Stimulated activated CD8-positive, alpha-beta memory T cell treated with anti-CD3 and anti-CD28 coated beads, Interleukin-2, amount 100 ng/mL, for 48 hours (primary cell): ENCODE results near the gene JAM2.
"Not testable (repeated sequence)": the region's sequence is repeated elsewhere in the genome, so short reads cannot be mapped to it uniquely, and the experiment has no call there.

Experiments
- DNase-seq, 2 donors: peaks; one replicate each; pipeline ENCODE4 v3.0.0-alpha.2; 2020; ENCODE audit warnings: low read depth in 2 of 2

The JAM2 gene, protein sequence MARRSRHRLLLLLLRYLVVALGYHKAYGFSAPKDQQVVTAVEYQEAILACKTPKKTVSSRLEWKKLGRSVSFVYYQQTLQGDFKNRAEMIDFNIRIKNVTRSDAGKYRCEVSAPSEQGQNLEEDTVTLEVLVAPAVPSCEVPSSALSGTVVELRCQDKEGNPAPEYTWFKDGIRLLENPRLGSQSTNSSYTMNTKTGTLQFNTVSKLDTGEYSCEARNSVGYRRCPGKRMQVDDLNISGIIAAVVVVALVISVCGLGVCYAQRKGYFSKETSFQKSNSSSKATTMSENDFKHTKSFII

DNA sequence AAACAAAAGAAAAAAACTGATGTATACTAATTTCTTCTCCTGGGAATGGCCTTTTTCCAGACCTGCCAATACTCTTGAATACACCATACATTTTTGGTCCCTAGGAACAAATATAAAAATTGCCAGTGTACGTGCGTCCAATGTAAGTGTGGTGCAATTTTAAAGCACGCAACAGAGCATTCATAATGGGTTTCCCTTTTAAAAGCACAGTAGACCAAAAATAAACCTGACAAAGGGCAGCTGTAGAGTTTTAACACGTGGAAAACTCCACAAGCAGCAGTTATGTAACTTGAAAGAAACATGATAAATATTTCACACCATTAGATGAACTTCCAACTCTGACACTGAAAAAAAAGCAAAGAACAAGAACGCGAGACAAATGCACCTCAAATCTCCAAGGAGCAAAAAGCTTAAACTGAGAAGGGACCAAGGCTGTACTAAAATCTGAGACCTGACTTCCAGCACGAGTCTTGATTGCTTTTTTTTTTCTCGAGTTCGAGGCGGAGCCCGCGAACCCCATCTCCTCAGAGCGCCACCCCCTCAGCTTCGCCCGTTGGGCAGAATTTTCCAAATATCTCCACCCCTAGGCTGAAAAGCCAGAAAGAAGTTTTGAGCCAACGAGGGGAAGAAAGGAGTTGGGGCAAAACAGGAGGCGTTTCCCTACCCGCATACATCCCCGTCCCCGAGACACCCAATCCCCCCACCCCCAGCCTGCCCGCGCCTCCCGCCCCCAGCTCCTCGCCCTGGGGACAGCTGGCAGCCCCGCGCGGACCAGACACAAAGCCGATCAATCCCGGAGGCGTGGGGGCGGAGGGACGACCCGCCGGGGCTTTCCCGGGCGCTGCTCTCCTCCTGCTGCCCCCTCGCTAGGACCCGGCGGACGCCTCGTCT is at the start of gene JAM2:
TSS of gene JAM2 (plus strand) at position 599 of the 891 bp plus-strand sequence. CDS start 564 bp downstream, outside the sequence.
- peak; percentile 22 to 28 for DNase-seq

DNA sequence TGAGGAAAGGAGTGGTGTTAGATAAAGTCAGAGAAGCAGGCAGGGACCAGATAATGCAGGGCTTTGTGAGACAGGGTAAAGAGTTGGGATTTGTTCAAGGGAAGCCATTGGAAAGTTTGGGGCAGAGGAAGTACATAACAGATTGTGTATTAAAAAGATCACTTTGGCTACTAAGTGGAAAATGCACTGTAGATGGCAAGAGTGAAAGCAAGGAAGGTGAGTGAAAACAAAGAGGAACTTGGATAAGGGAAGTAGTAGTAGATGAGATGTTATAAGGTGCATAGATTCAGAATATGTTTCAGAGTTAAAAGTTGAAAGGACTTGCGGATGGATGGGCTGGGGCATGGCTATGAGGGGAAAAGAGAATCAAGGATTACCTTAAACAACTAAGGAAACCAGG is 49.2 kb upstream of the JAM2 start:
- no peak for DNase-seq

DNA sequence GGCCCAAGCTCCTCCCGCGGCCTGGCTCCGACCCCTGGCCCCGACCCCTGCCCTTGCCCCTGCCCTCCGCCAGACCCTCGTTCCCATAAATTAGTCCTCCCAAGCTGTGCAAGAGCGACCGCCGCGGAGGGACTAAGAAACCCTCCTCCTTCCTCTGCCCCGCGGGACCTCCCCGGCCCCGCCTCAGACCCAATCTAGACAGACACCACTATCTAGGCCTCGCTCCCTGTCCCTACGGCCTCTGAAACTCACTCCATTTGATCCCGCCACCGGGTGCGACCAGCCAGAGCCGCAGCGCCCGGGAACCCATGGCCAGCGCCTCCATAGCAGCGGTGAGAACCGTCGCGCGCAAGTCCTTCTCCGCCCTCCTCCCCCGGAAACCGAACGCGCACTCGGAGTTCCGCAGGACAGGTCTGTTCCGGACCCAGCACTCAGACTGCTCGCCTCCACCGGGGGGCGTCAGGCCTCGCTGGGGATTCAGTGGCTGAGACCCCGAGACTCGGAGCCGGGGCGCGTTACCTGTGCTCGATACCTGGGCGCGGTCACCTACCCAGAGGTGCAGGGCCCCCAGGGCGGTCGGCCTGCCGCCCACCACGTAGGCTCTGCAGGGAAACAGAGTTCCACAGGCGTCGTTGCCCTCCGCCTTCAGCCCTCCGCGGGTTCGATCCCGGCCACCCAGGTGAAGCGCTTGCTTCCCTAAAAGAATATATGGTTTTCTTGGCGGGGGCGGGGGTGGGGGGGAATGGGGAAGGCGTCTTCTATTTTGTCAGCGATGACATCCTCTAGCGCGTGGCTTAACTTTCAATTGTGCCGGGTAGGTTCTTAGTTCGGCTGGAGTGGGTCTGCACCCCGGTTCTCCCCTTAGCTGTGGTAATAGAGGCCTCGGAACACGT is 31.7 kb upstream of the JAM2 start, which contains the start of gene MRPL39:
TSS of gene MRPL39 (minus strand) at position 331 of the 893 bp plus-strand sequence. CDS start at position 325, 6 bp downstream.
- peak; percentile 83 to 87 for DNase-seq

DNA sequence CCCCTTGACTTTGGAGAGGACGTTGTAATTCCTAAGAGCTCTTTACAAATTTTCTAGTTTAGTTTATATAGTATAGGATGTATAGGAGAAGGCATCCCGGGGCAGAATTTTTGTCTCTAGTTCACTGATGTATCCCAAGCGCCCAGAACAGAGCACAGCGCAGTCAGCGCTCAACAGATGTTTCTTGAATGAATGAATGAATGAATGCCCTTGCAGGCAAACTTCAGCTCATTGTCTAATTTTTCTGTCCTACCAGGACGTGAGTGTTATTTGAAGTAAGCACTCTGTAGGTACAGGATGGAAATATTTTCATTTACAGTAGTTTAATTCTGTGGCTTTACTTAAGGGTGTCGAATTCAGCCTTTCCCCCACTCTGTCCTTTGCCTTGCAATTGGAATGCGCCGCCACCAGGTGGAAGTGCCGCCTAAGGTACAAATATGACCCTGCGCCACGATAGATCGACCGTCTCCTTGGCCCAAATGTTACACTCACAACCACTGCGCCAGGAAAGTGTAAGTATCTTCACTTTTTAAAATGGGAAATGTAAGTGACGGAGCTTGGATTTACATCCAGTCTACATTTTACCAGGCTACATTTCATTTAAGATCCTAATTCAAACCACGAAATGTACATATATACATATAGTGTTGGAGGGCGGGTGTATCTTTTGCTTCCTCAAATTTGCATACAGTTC is 30.9 kb upstream of the JAM2 start:
- DNase-seq, result peak; percentile 42 to 65

DNA sequence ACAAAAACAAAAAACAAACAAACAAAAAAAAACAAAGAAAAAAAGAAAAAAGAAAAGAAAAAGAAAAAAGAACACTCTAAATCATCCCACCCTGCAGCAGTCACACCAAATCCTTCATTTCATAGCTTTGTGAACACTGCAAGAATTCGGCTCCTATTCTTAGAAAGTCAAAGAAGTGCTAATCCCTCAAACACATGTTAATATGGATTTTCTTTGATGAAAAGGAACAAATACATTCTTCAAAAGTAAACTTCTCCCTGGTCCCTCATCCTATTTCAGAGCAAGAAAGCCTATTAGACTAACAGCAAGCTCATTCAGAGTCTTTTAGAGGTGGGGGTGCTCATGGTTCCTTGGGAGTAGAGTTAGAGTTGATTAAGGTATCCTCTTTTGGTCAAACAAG is 24.6 kb upstream of the JAM2 start:
- DNase-seq, result no peak

DNA sequence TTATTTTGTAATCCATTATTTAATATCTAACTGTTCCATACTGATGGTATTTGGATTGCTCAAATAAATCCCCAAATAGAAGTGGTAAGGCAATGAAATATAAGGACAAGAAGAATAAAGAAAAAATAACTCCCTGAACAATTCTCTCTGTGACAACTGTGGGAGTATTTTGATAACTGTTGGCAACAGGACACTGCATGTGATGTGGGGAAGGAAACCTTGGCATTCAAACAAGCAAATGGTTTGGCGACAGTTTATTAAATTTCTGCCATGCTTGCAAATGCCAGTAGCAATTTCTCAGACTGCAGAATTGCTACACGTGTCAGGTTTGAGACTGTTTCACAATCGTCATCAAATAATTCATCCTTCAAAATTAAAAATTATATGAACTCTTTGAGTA is 23.2 kb upstream of the JAM2 start:
- DNase-seq, result no peak

DNA sequence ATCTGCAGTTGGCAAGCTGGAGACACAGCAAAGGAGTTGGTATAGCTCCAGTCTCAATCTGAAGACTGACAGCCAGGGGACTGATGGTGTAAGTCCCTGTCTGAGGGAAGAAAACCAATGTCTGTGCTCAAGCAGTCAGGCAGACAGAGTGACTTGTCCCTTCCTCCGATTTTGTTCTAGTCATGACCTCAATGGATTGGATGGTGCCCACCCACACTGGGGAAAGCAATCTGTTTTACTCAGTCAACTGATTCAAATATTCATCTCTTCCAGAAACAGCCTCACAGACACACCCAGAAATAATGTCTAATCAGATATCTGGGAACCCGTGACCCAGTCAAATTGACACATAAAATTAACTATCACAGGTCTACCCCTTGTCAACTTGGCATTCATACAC is 19.9 kb upstream of the JAM2 start:
- no peak for DNase-seq

DNA sequence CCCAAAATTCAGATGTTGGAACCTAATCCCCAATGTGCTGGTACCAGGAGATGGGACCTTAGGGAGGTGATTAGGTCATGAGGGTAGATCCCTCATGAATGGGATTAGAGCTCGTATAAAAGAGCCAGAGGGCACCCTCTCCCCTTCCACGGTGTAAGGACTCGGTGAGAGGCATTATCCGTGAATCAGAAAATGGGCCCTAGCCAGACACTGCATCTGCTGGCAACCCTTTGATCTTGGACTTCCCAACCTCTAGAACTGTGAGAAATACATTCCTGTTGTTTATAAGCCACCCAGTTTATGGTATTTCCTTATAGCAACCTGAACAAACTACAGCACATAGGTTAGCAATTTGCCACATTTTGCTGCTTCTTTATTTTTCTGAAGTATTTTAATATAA is 14.5 kb upstream of the JAM2 start:
- no peak for DNase-seq

DNA sequence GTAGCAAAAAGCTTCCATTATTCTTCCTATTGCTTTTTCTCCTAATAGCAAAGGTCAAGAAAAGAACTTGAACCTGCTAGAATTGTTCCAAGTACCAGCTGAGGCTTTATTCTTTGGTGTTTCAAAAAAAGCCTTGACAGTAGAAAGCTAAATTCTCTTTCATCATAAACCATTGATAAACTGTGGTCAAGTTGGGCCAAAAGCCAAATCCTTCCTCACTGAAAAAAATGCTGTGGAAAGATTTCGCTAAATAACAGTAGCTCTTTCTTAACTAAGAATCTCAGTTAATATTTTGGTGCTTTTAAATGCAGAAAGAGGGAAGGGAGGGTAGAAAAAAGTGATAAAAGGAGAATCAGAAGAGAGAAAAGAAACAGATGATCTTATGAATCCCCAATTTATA is 14.0 kb upstream of the JAM2 start:
- no peak for DNase-seq

DNA sequence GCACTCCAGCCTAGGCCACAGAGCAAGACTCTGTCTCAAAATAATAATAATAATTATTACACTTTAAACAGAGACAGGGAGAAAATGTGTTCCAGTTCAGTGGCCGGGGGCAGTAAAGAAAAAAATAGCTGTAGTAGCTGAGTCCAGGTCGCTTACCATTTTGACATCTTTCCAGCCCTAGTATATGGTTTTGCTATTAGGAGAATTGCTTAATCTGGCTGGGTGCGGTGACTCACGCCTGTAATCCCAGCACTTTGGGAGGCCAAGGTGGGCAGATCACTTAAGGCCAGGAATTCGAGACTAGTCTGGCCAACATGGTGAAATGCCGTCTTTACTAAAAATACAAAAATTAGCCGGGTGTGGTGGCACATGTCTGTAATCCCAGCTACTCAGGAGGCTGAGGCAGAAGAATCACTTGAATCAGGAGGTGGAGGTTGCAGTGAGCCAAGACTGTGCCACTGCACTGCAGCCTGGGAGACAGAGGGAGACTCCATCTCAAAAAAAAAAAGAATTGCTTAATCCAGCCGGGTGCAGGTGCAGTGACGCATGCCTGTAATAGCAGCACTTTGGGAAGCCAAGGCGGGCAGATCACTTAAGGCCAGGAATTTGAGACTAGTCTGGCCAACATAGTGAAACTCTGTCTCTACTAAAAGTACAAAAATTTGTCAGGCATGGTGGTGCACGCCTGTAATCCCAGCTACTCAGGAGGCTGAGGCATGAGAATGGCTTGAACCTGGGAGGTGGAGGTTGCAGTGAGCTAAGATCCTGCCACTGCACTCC is 13.1 kb upstream of the JAM2 start:
- not testable (repeated sequence) for DNase-seq

DNA sequence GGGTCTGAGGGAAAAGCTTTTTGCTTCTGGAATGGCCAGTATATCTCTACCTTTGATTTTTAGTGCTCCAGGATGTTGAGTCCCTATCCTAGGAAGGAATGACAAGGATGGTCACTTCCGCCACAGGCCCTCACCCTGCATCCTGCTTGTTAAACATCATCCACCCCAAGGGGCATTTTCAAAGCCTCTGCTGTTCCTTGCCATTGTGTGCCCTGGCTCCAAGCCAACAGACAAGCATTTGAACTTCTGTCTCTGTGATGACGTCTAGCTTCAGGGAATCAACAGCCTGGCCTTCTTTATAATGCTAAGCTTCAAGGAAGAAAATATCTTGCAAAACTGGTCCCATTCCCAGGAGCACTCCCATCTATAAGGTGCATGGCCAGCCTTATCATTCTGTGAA is 12.3 kb upstream of the JAM2 start:
- DNase-seq, result no peak

DNA sequence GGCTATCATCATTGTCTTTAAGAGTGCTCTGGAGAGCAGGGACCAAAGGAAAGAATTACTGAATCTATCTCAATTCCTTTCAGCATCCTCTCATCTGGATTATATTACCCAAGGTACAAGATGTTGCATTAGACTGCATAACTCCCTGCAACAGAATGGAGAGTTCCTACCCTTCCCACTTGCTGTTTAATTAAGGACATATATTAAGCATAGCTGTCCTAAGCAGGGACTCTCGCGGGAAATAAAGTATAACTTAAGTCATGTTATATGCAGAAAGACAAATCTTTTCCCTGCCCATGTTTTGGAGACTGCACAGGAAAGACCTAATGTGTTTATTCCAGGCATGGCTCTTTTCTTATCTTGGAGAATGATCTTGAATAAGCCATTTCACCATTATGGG is 6.8 kb upstream of the JAM2 start:
- no peak for DNase-seq

DNA sequence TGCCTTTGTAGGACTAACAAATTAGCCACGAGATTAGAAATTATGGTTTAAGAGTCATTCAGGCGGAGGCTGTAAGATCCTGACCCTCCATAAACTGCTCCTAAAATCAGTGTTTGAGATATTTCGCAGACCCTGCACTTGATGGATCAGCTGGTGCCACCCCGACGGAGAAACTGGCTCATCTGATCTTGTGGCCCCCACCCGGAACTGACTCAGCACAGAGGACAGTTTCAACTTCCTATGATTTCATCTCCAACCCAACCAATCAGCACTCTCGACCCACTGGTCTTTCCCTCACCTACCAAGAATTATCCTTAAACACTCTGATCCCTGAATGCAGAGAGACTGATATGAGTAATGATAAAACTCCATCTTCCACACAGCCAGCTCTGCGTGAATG is 3.7 kb upstream of the JAM2 start:
- DNase-seq, result no peak

DNA sequence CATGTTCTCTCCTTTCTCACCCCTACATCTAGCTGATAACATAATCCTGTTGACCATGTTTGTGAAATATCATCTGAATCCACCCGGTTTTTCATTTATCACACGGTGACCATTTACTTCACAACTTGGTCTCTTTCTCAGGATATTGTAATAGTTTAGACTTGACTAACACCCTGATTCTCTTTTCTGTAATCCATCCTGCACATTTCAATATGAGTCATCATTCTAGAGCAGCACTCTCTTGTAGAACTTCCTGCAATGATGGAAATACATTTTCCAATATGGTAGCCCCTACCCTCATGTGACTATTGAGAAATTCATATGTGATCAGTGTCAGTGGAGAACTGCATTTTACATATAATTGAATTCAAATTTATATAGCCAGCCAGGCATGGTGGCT is 2.3 kb upstream of the JAM2 start:
- DNase-seq, result no peak

DNA sequence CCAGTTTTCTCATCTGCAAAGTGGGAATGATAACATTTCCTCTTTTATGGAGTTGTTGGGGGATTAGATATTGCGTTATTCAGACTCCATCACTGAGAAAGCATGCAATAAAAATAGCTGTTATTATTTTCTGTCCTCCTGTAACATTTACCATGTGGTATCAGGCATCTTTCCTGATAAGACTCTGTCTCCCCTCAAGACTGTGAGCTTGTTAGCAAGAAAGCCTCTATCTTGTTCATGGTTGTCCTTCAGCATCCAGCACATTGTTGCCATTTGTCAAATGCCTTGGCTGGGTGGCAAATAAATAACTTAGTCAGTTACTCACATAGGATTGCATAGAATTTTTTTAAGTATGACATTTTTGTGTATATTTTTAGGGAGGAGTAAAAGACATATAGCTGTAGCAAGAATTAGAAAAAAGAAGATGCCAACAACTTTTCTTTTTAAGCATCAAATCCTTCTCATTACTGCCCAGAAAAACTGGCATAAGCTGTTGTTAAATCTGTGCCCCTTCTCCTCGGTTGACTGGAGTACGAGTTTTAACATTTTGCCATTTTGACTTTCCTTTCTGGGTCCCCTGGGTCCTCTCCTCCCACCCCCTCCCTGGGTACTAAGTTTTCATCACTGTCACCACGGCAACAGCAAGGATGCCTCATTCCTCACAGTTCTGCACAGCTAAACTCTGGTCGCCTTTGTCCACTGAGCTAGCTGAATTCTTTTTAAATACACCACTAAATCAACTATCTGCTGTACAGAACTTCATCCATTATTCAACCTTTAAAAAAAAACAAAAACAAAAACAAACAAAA is 1.0 kb upstream of the JAM2 start:
- DNase-seq, result no peak

DNA sequence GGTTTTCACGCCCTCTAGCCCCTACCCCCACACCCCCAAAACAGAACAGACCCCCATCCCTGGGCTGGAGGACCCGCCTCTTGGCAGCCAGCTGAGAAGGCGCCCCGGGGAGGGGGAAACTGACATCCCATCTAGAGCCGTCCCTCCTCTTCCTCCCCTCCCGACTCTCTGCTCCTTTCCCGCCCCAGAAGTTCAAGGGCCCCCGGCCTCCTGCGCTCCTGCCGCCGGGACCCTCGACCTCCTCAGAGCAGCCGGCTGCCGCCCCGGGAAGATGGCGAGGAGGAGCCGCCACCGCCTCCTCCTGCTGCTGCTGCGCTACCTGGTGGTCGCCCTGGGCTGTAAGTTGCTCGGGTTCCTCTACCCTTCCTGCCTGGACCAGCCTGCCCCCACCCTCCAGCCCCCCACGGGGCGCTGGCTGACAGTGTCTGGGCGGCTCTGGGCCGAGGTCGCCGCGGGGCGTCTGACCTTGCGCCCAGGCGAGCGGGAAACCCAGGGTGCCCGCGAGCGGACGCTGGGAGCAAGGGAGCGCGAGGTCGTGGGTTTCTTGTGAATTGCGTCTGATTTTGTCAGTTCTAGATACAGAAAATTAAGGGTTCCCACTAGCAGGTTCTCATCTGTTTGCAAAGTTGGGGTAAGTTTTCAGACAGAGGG is 618 bp downstream of the JAM2 start:
- DNase-seq, result peak; percentile 30

DNA sequence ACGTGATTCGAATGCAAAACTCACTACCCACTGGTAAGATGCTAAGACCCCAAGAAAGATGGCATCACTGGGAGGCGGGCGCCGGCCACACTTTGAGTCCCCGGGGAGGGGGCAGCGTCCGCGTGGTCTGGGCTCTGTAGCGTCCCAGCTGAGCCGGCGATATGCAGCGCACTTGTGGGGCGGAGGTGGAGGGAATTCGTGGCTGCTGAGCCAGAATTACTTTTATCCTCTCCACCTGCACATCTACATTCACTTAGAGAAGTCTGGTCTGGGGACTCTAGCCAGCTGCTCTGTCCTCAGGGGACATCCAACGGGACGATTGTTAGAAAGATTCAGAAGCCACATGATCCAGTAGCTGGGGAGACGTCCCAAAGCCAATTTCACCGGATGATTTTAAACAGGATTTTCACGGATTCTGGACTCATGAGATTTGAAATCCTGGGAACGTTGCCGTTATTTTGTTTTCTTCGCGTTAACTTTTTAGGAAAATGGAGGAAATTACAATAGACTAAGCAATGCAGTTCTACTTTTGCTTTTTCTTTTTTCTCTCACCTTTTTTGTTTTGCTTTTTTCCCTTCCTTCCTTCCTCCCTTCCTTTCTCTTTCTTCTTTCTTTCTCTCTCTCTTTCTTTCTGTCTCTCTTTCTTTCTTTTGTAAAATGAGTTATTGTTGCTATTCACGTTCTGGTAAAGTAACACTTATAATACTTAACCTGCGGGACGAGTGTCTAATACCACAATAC is 1.3 kb downstream of the JAM2 start:
- no peak for DNase-seq

DNA sequence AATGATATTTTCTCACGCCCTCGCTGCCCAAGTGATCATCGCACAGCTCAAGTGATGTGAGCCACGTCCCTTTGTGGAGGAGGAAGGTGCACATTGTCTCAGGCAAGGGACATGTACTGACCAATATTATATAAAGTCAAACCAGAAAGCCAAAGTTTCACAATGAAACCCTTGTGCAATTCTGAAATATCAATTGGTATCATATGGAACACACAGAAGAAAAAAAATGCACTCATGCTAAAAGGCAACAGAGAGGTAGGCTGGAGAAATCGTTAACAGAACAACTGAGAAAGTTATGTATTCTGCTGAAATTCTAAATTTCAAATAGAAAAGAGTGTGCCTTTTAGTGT is 1.9 kb downstream of the JAM2 start:
- DNase-seq, result no peak

DNA sequence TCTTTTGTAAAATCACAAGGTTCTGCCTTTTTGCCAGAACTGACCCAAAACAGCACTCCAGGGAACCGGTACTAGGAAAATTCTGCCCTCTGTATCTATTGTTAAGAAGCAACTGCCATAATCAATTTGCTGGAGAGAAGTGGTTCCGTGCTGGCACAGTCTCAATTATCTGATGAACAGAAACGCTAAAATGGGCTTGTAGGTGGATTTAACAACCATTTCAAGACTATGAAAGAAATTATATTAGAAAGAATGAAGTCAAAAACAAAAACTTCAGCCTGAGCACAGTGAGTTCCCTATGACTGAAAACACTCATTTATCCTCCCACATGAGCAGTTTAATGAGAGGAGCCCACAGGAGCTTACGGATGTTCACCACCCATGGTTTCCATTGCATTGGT is 4.4 kb downstream of the JAM2 start:
- DNase-seq, result no peak
